ENCODE results near the gene TOGARAM2.

The TOGARAM2 gene

GRCh38 chr2:28995765-28996750, 15.0 kb downstream of the TOGARAM2 start:
- Histone ChIP-seq H3K27ac (ENCODE audit: poor library complexity, severe bottlenecking) (no peak overlapping the region), H3K36me3 (ENCODE audit: low read depth) (no peaks in the 10 kb centered on the region), H3K4me3 (ENCODE audit: severe bottlenecking) (no peak overlapping the region), H3K9me3 (ENCODE audit: severe bottlenecking) (no peaks in the 10 kb centered on the region), H3K27me3 (ENCODE audit: insufficient read depth, poor library complexity, severe bottlenecking) (no peaks in the 10 kb centered on the region), H3K4me1 (ENCODE audit: insufficient read depth, poor library complexity, severe bottlenecking) (peaks cover 8% of the 10 kb centered on the region)
- ATAC-seq (ENCODE audit: low read depth) (no peak), DNase-seq (ENCODE audit: low spot score) (peak; percentile 34)
- TF ChIP-seq CTCF (IDR thresholded peaks at IDR 0.05; ENCODE audit: poor library complexity, severe bottlenecking), result no peak

- no peaks in the 10 kb centered on the region for H3K9me3 ChIP-seq (ENCODE audit: severe bottlenecking)
- peaks cover 8% of the 10 kb centered on the region for H3K4me1 ChIP-seq (ENCODE audit: insufficient read depth, poor library complexity, severe bottlenecking)
- DNase-seq (ENCODE audit: low spot score) (no peak), ATAC-seq (ENCODE audit: low read depth) (no peak)
- H3K27ac ChIP-seq (ENCODE audit: poor library complexity, severe bottlenecking), result no peak overlapping the region
- TF ChIP-seq CTCF (IDR thresholded peaks at IDR 0.05; ENCODE audit: poor library complexity, severe bottlenecking), result no peak
- H3K4me3 ChIP-seq (ENCODE audit: severe bottlenecking), result no peak overlapping the region
- no peaks in the 10 kb centered on the region for H3K36me3 ChIP-seq (ENCODE audit: low read depth)
- H3K27me3 ChIP-seq (ENCODE audit: insufficient read depth, poor library complexity, severe bottlenecking), result no peaks in the 10 kb centered on the region
Observed at GRCh38 chr2:28997237-28997846, 16.2 kb downstream of the TOGARAM2 start.

GRCh38 chr2:28997847-28998735, 17.0 kb downstream of the TOGARAM2 start:
- H3K36me3 ChIP-seq (ENCODE audit: low read depth), result no peaks in the 10 kb centered on the region
- no peak for TF ChIP-seq CTCF (IDR thresholded peaks at IDR 0.05; ENCODE audit: poor library complexity, severe bottlenecking)
- H3K9me3 ChIP-seq (ENCODE audit: severe bottlenecking), result no peaks in the 10 kb centered on the region
- H3K27me3 ChIP-seq (ENCODE audit: insufficient read depth, poor library complexity, severe bottlenecking), result no peaks in the 10 kb centered on the region
- ATAC-seq (ENCODE audit: low read depth), result no peak
- no peak overlapping the region for H3K4me3 ChIP-seq (ENCODE audit: severe bottlenecking)
- peaks cover 8% of the 10 kb centered on the region for H3K4me1 ChIP-seq (ENCODE audit: insufficient read depth, poor library complexity, severe bottlenecking)
- H3K27ac ChIP-seq (ENCODE audit: poor library complexity, severe bottlenecking), result no peak overlapping the region
- DNase-seq (ENCODE audit: low spot score), result no peak

GRCh38 chr2:29000481-29000880, 19.4 kb downstream of the TOGARAM2 start:
- DNase-seq (ENCODE audit: low spot score), result peak; percentile 12

More at GRCh38 chr2:29000481-29000880, 19.4 kb downstream of the TOGARAM2 start:
- Histone ChIP-seq H3K9me3 (ENCODE audit: severe bottlenecking) (no peaks in the 10 kb centered on the region), H3K27ac (ENCODE audit: poor library complexity, severe bottlenecking) (no peak overlapping the region), H3K4me3 (ENCODE audit: severe bottlenecking) (no peak overlapping the region), H3K4me1 (ENCODE audit: insufficient read depth, poor library complexity, severe bottlenecking) (no peaks in the 10 kb centered on the region), H3K36me3 (ENCODE audit: low read depth) (no peaks in the 10 kb centered on the region), H3K27me3 (ENCODE audit: insufficient read depth, poor library complexity, severe bottlenecking) (no peaks in the 10 kb centered on the region)
- no peak for ATAC-seq (ENCODE audit: low read depth)
- no peak for TF ChIP-seq CTCF (IDR thresholded peaks at IDR 0.05; ENCODE audit: poor library complexity, severe bottlenecking)
